ENCODE measurements around the gene ZCCHC8. TPM values are rescaled to one million over a fixed set of nuclear protein-coding genes. Genes with fewer than 3 reads are reported as not detected.

ZCCHC8 gene
- polyA plus RNA-seq, 1 donor from 2014 or later = 38.3 TPM

DNA sequence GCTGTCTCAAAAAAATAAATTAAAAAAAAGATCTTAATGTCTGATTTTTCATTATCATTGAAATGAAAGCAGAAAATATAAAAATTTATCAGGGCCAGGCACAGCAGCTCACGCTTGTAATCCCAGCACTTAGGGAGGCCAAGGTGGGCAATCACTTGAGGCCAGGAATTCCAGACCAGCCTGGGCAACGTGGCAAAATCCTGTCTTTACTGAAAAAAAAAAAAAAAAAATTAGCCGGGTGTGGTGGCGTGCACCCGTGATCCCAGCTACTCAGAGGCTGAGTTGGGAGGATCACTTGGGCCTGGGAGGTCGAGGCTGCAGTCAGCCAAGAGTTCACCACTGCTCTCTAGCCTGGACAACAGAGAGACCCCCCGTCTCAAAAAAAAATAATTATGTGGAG lies 40.7 kb downstream of the ZCCHC8 start:
- Histone ChIP-seq H3K4me3 (ENCODE audit: low read length) (no peak overlapping the region), H2AFZ (ENCODE audit: low read depth, low read length) (no peak overlapping the region), H3K4me2 (ENCODE audit: low read length) (no peak overlapping the region), H3K27ac (ENCODE audit: low read length) (no peak overlapping the region), H3K27me3 (ENCODE audit: insufficient read depth, low read depth, low read length) (no peaks in the 10 kb centered on the region), H3K9me3 (ENCODE audit: low read length) (no peaks in the 10 kb centered on the region), H3K9ac (ENCODE audit: low read length) (no peak overlapping the region), H3K79me2 (replicated peaks; ENCODE audit: insufficient read depth, low read length) (no peaks in the 10 kb centered on the region), H4K20me1 (ENCODE audit: insufficient read depth) (no peaks in the 10 kb centered on the region), H3K36me3 (ENCODE audit: insufficient read depth, low read length) (no peaks in the 10 kb centered on the region), H3K9me2 (ENCODE audit: insufficient read depth, low read length) (no peaks in the 10 kb centered on the region), H3F3A (ENCODE audit: insufficient read depth, low read length, poor library complexity, severe bottlenecking) (no peaks in the 10 kb centered on the region)
- no peak for TF ChIP-seq POLR2AphosphoS5 (IDR thresholded peaks at IDR 0.05)
- TF ChIP-seq SMC3 (conservative IDR thresholded peaks at IDR 0.05; ENCODE audit: poor library complexity) = no peak
- TF ChIP-seq, protein P1, sequence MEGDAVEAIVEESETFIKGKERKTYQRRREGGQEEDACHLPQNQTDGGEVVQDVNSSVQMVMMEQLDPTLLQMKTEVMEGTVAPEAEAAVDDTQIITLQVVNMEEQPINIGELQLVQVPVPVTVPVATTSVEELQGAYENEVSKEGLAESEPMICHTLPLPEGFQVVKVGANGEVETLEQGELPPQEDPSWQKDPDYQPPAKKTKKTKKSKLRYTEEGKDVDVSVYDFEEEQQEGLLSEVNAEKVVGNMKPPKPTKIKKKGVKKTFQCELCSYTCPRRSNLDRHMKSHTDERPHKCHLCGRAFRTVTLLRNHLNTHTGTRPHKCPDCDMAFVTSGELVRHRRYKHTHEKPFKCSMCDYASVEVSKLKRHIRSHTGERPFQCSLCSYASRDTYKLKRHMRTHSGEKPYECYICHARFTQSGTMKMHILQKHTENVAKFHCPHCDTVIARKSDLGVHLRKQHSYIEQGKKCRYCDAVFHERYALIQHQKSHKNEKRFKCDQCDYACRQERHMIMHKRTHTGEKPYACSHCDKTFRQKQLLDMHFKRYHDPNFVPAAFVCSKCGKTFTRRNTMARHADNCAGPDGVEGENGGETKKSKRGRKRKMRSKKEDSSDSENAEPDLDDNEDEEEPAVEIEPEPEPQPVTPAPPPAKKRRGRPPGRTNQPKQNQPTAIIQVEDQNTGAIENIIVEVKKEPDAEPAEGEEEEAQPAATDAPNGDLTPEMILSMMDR (IDR thresholded peaks at IDR 0.05; ENCODE audit: poor library complexity, severe bottlenecking) = no peak
- TF ChIP-seq EP300 (conservative IDR thresholded peaks at IDR 0.05; ENCODE audit: poor library complexity, severe bottlenecking) = no peak
- TF ChIP-seq REST (IDR thresholded peaks at IDR 0.05; ENCODE audit: borderline replicate concordance) = no peak
- TF ChIP-seq EZH2 (IDR thresholded peaks at IDR 0.05; ENCODE audit: borderline replicate concordance, insufficient read depth, low read length, poor library complexity, severe bottlenecking) = no peak
- TF ChIP-seq MXI1 (conservative IDR thresholded peaks at IDR 0.05; ENCODE audit: poor library complexity, severe bottlenecking) = no peak
- no peak for TF ChIP-seq RAD21 (conservative IDR thresholded peaks at IDR 0.05)
- no peak for TF ChIP-seq TAF1 (IDR thresholded peaks at IDR 0.05; ENCODE audit: low read depth)

DNA sequence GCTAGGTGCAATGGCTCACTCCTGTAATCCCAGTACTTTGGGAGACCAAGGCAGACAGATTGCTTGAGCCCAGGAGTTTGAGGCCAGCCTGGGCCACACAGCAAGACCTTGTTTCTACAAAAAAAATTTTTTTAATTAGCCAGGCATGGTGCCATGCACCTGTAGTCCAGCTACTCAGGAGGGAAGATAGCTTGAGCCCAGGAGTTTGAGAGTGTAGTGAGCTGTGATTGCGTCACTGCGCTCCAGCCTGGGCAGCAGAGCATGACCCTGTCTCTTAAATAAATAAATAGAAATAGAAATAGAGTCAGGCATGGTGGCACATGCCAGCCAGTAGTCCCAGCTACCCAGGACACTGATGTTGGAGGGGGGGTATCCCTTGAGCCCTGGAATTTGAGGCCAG lies 41.5 kb downstream of the ZCCHC8 start:
- TF ChIP-seq EZH2 (IDR thresholded peaks at IDR 0.05; ENCODE audit: borderline replicate concordance, insufficient read depth, low read length, poor library complexity, severe bottlenecking) = no peak
- TF ChIP-seq RAD21 (conservative IDR thresholded peaks at IDR 0.05) = no peak
- TF ChIP-seq TAF1 (IDR thresholded peaks at IDR 0.05; ENCODE audit: low read depth) = no peak
- TF ChIP-seq EP300 (conservative IDR thresholded peaks at IDR 0.05; ENCODE audit: poor library complexity, severe bottlenecking) = no peak
- no peak for TF ChIP-seq REST (IDR thresholded peaks at IDR 0.05; ENCODE audit: borderline replicate concordance)
- TF ChIP-seq, protein P1 (IDR thresholded peaks at IDR 0.05; ENCODE audit: poor library complexity, severe bottlenecking) = no peak
- H3K36me3 ChIP-seq (ENCODE audit: insufficient read depth, low read length) = no peaks in the 10 kb centered on the region
- no peaks in the 10 kb centered on the region for H3K27me3 ChIP-seq (ENCODE audit: insufficient read depth, low read depth, low read length)
- no peak overlapping the region for H3K27ac ChIP-seq (ENCODE audit: low read length)
- H3K4me2 ChIP-seq (ENCODE audit: low read length) = no peak overlapping the region
- no peak overlapping the region for H2AFZ ChIP-seq (ENCODE audit: low read depth, low read length)
- no peaks in the 10 kb centered on the region for H3K9me3 ChIP-seq (ENCODE audit: low read length)
- H3K9ac ChIP-seq (ENCODE audit: low read length) = no peak overlapping the region
- no peak overlapping the region for H3K4me3 ChIP-seq (ENCODE audit: low read length)
- H4K20me1 ChIP-seq (ENCODE audit: insufficient read depth) = no peaks in the 10 kb centered on the region
- no peaks in the 10 kb centered on the region for H3K9me2 ChIP-seq (ENCODE audit: insufficient read depth, low read length)
- H3K79me2 ChIP-seq (replicated peaks; ENCODE audit: insufficient read depth, low read length) = no peaks in the 10 kb centered on the region
- H3F3A ChIP-seq (ENCODE audit: insufficient read depth, low read length, poor library complexity, severe bottlenecking) = no peaks in the 10 kb centered on the region
